ENCODE results near the gene RALY.

RALY gene

DNA sequence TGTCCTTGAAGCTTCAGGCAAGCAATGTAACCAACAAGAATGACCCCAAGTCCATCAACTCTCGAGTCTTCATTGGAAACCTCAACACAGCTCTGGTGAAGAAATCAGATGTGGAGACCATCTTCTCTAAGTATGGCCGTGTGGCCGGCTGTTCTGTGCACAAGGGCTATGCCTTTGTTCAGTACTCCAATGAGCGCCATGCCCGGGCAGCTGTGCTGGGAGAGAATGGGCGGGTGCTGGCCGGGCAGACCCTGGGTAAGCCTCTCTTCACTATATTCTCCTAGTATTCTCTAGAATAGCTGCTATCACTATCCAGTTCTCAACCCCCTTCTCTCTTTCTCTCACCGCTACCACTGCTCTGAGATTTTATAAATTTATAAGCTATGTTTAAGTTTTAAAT is 78.4 kb downstream of the RALY start:
- no peaks in the 10 kb centered on the region; the same call in 1 of the 2 replicates for H4K20me1 ChIP-seq (ENCODE audit: control insufficient read depth, insufficient read depth, low read depth, low read length)
- no peak overlapping the region for H3K4me2 ChIP-seq (ENCODE audit: low read length)
- peaks cover 41% of the 10 kb centered on the region for H3K79me2 ChIP-seq (ENCODE audit: control insufficient read depth, low read length)
- H3K27ac ChIP-seq (ENCODE audit: low read depth, low read length): no peak overlapping the region
- H3K4me3 ChIP-seq (ENCODE audit: low read length): no peak overlapping the region
- no peak for TF ChIP-seq EZH2phosphoT487 (IDR thresholded peaks at IDR 0.05; ENCODE audit: borderline replicate concordance, low read length)
- TF ChIP-seq, protein P1, sequence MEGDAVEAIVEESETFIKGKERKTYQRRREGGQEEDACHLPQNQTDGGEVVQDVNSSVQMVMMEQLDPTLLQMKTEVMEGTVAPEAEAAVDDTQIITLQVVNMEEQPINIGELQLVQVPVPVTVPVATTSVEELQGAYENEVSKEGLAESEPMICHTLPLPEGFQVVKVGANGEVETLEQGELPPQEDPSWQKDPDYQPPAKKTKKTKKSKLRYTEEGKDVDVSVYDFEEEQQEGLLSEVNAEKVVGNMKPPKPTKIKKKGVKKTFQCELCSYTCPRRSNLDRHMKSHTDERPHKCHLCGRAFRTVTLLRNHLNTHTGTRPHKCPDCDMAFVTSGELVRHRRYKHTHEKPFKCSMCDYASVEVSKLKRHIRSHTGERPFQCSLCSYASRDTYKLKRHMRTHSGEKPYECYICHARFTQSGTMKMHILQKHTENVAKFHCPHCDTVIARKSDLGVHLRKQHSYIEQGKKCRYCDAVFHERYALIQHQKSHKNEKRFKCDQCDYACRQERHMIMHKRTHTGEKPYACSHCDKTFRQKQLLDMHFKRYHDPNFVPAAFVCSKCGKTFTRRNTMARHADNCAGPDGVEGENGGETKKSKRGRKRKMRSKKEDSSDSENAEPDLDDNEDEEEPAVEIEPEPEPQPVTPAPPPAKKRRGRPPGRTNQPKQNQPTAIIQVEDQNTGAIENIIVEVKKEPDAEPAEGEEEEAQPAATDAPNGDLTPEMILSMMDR (IDR thresholded peaks at IDR 0.05; ENCODE audit: low read depth, low read length, poor library complexity, severe bottlenecking): no peak
- no peaks in the 10 kb centered on the region for H3K9me3 ChIP-seq (ENCODE audit: control insufficient read depth, insufficient read depth, low read length)
- no peaks in the 10 kb centered on the region for H3F3A ChIP-seq (ENCODE audit: control insufficient read depth, insufficient read depth)
- peaks cover 6% of the 10 kb centered on the region; the same call in 1 of the 2 replicates for H3K4me1 ChIP-seq (ENCODE audit: control insufficient read depth, low read length)
- H3K9me2 ChIP-seq (replicated peaks; ENCODE audit: control insufficient read depth, low read length): no peaks in the 10 kb centered on the region
- peaks cover 53% of the 10 kb centered on the region for H3K36me3 ChIP-seq (ENCODE audit: control insufficient read depth, low read length)
- no peaks in the 10 kb centered on the region for H3K27me3 ChIP-seq (ENCODE audit: control insufficient read depth, low read length)

DNA sequence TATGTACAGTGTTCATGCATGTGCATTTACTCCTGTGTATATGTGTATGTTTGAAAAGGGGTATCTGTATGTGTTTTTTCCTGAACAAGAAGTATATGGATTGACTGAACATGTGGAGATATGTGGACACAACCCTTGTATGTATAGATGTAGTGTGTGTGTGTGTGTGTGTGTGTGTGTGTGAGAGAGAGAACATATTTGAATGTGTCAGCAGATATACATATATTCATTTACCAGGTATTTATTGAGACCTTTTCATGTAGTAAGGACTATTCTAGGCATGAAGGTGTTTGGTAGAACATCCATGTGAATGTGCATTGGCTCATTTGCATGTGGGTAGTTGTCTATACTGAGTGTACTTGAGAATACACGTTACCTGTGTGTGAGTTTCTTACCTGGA is 79.1 kb downstream of the RALY start:
- Histone ChIP-seq H3K36me3 (ENCODE audit: control insufficient read depth, low read length) (peaks cover 59% of the 10 kb centered on the region), H3K4me2 (ENCODE audit: low read length) (no peak overlapping the region), H3K4me3 (ENCODE audit: low read length) (no peak overlapping the region), H3K9me2 (replicated peaks; ENCODE audit: control insufficient read depth, low read length) (no peaks in the 10 kb centered on the region), H3K4me1 (ENCODE audit: control insufficient read depth, low read length) (peaks cover 6% of the 10 kb centered on the region; the same call in 1 of the 2 replicates), H3K27me3 (ENCODE audit: control insufficient read depth, low read length) (no peaks in the 10 kb centered on the region), H3K27ac (ENCODE audit: low read depth, low read length) (no peak overlapping the region), H3F3A (ENCODE audit: control insufficient read depth, insufficient read depth) (no peaks in the 10 kb centered on the region), H3K79me2 (ENCODE audit: control insufficient read depth, low read length) (peaks cover 41% of the 10 kb centered on the region), H4K20me1 (ENCODE audit: control insufficient read depth, insufficient read depth, low read depth, low read length) (no peaks in the 10 kb centered on the region; the same call in 1 of the 2 replicates), H3K9me3 (ENCODE audit: control insufficient read depth, insufficient read depth, low read length) (no peaks in the 10 kb centered on the region)
- TF ChIP-seq EZH2phosphoT487 (IDR thresholded peaks at IDR 0.05; ENCODE audit: borderline replicate concordance, low read length): no peak
- TF ChIP-seq, protein P1 (IDR thresholded peaks at IDR 0.05; ENCODE audit: low read depth, low read length, poor library complexity, severe bottlenecking): no peak

DNA sequence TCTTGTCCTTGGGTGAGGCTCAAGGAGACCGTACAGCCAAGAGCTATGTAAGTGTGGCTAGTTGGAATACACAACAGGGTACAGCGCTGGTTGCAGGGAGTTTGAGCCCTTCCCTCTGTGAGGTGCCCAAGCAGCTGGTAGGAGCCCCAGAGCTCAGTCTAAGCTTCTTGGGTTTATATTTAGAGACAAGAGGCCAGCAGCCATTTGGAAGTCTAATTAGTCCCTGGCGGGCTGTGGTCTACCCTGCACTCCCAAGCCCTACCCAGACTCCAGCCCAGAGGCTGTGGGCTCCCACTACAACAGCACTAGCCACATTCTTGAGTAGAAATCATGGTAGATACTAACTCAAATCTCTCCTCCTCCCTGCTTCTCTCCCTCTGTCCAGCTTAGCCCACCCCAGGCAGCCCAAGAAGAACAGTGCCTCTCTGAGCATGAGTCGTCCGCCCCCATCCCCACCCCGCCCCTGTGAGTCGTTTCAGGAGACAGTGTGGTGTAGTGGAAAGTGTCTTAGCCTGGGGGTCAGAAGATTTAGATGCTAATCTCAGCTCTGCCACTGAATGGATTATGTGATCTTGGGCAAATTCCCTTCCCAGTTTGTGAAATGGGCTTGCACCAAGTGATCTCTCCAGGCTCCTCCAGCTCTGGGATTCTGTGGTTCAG is 80.5 kb downstream of the RALY start:
- Histone ChIP-seq H4K20me1 (ENCODE audit: control insufficient read depth, insufficient read depth, low read depth, low read length) (no peaks in the 10 kb centered on the region; the same call in 1 of the 2 replicates), H3K27ac (ENCODE audit: low read depth, low read length) (no peak overlapping the region), H3K27me3 (ENCODE audit: control insufficient read depth, low read length) (no peaks in the 10 kb centered on the region), H3K36me3 (ENCODE audit: control insufficient read depth, low read length) (peaks cover 72% of the 10 kb centered on the region), H3F3A (ENCODE audit: control insufficient read depth, insufficient read depth) (no peaks in the 10 kb centered on the region), H3K4me3 (ENCODE audit: low read length) (no peak overlapping the region), H3K9me2 (replicated peaks; ENCODE audit: control insufficient read depth, low read length) (no peaks in the 10 kb centered on the region), H3K4me1 (ENCODE audit: control insufficient read depth, low read length) (peaks cover 4% of the 10 kb centered on the region; the same call in 1 of the 2 replicates), H3K9me3 (ENCODE audit: control insufficient read depth, insufficient read depth, low read length) (no peaks in the 10 kb centered on the region), H3K4me2 (ENCODE audit: low read length) (no peak overlapping the region), H3K79me2 (ENCODE audit: control insufficient read depth, low read length) (peaks cover 38% of the 10 kb centered on the region)
- no peak for TF ChIP-seq EZH2phosphoT487 (IDR thresholded peaks at IDR 0.05; ENCODE audit: borderline replicate concordance, low read length)
- TF ChIP-seq, protein P1 (IDR thresholded peaks at IDR 0.05; ENCODE audit: low read depth, low read length, poor library complexity, severe bottlenecking): no peak

Data from DOHH2 (cell line).